Ovary (tissue), 9 donors: ENCODE results near the gene SOCS1. TPM values are rescaled to one million over a fixed set of nuclear protein-coding genes. Genes with fewer than 3 reads are reported as not detected.
A peak's percentile ranks its signal among the peaks of the same experiment; 100 is the strongest.

Experiments
- DNase-seq, 5 donors: peaks; one replicate each; pipeline ENCODE4 v3.0.0-alpha.2; 2019 to 2020
- H3K27ac ChIP-seq, 2 donors: fragments of 200-600 bp; one replicate each; pipeline versions ENCODE4 v1.5.1 to v1.8.0; 2019 to 2022
- H3K27me3 ChIP-seq: fragments of 200-600 bp; one replicate; pipeline ENCODE4 v1.8.0; 2022
- H3K36me3 ChIP-seq: fragments of 200-600 bp; sonication (generic); one replicate; pipeline ENCODE4 v1.5.1; 2019
- H3K4me1 ChIP-seq: one replicate; pipeline ENCODE4 v1.8.1; 2013; ENCODE audit warnings: mild to moderate bottlenecking, moderate library complexity; ENCODE audit not compliant: insufficient read depth
- H3K4me3 ChIP-seq: fragments of 200-600 bp; sonication (generic); one replicate; pipeline ENCODE4 v1.5.1; 2017
- H3K9me3 ChIP-seq, 2 donors: fragments of 200-600 bp in 1 of 2; sonication (generic) in 1 of 2; one replicate each; pipeline versions ENCODE4 v1.5.1 to v1.8.1; 2013 to 2019; ENCODE audit warnings: mild to moderate bottlenecking in 1 of 2, moderate library complexity in 1 of 2
- EP300 ChIP-seq: sonication (generic); formaldehyde crosslinking; IDR thresholded peaks from one replicate; pipeline ENCODE4 v1.6.1; 2017; ENCODE audit warnings: antibody characterized with exemption
- POLR2A ChIP-seq: fragments of 450-650 bp; IDR thresholded peaks from one replicate; pipeline ENCODE4 v1.6.1; 2017; ENCODE audit warnings: antibody characterized with exemption, mild to moderate bottlenecking, moderate library complexity
- WGBS, 3 donors: extraction: QIAGEN DNeasy Blood & Tissue Kit in 1 of 3; methylation state at CpG; one replicate each; pipeline versions ENCODE4 v1.1.5 to v1.1.7; 2013 to 2017; 5-methylcytosine and 5-hydroxymethylcytosine counted together
- intact Hi-C, 4 donors: fragments of 100-400 bp; cut with DNase I; formaldehyde crosslinking; loops; one replicate each; pipeline versions ENCODE4 v1.11.0 to v1.15.1; 2022 to 2023
- polyA plus RNA-seq, 2 donors: library from polyadenylated mRNA; stranded (reverse); fragments of 200-250 nt in 1 of 2; fragments of 350-450 nt in 1 of 2; fragmentation: Illumina TruSeq in 1 of 2; extraction: RNeasy Lipid Tissue Mini Kit (QIAGEN cat#74804) in 1 of 2; gene quantifications; one replicate each; pipeline ENCODE4 v1.2.3, GENCODE V29; 2013 to 2014
- small RNA-seq: library from RNA; depleted of rRNA; stranded (forward); fragments of <200 nt; gene quantifications from one replicate; pipeline ENCODE3, GENCODE V24; 2016
- total RNA-seq, 7 donors: library from RNA; depleted of rRNA in 2 of 7; stranded (reverse); fragments of >200 nt in 2 of 7; fragmentation: NEBNext Ultra II Directional in 3 of 7; extraction: Animal tissue kit (Norgen Biotek cat#: 25700) in 3 of 7; gene quantifications; one replicate each; pipeline versions ENCODE4 v1.1.0 to v1.2.4, GENCODE V29; 2016 to 2023
- TF ChIP-seq, protein P1 (sequence below), 3 donors: fragments of 450-650 bp in 2 of 3; fragments of 200-600 bp in 1 of 3; IDR thresholded peaks; one replicate each; pipeline versions ENCODE4 v1.5.1 to v1.8.0; 2016 to 2022; ENCODE audit warnings: antibody characterized with exemption in 3 of 3, mild to moderate bottlenecking in 1 of 3
- donor health status: DM: no; HTN: no; CAD: no; lungs with moderate emphysema.
- donor health status: DM: no; HTN: no; CAD: no.
- donor health status: Bipolar disorder and iron deficiency.
- donor health status: DM: yes; HTN: yes; CAD: no.
- donor health status: DM: no; HTN: no; CAD: no.
- donor health status: DM: yes; HTN: yes; CAD: no.

The SOCS1 gene
- total and polyA plus RNA-seq, 9 donors: 1.1 to 42.7 (median 8.3) TPM

GRCh38 chr16:11205754-11206581 lies 50.0 kb downstream of the SOCS1 start:
- H3K27ac ChIP-seq: no peak overlapping the region
- H3K4me3 ChIP-seq: no peak overlapping the region
- no peaks in the 10 kb centered on the region for H3K27me3 ChIP-seq
- no peaks in the 10 kb centered on the region for H3K9me3 ChIP-seq
- TF ChIP-seq POLR2A: no peak
- TF ChIP-seq, protein P1, sequence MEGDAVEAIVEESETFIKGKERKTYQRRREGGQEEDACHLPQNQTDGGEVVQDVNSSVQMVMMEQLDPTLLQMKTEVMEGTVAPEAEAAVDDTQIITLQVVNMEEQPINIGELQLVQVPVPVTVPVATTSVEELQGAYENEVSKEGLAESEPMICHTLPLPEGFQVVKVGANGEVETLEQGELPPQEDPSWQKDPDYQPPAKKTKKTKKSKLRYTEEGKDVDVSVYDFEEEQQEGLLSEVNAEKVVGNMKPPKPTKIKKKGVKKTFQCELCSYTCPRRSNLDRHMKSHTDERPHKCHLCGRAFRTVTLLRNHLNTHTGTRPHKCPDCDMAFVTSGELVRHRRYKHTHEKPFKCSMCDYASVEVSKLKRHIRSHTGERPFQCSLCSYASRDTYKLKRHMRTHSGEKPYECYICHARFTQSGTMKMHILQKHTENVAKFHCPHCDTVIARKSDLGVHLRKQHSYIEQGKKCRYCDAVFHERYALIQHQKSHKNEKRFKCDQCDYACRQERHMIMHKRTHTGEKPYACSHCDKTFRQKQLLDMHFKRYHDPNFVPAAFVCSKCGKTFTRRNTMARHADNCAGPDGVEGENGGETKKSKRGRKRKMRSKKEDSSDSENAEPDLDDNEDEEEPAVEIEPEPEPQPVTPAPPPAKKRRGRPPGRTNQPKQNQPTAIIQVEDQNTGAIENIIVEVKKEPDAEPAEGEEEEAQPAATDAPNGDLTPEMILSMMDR (IDR thresholded peaks at IDR 0.05): no peak
- TF ChIP-seq EP300: peak; percentile 7
- H3K36me3 ChIP-seq: no peaks in the 10 kb centered on the region
- 61 to 64% (median 64%) methylated on average over 11 to 13 of the region's 13 CpGs for WGBS, 3 donors
- peak in 1 of 5 donors; percentile 40 for DNase-seq
- intact Hi-C loops: no loop called here
- H3K4me1 ChIP-seq: no peaks in the 10 kb centered on the region

GRCh38 chr16:11205065-11205699 lies 50.8 kb downstream of the SOCS1 start:
- no peaks in the 10 kb centered on the region for H3K9me3 ChIP-seq
- H3K27ac ChIP-seq: no peak overlapping the region
- TF ChIP-seq EP300: no peak
- no peak for DNase-seq
- no peak overlapping the region for H3K4me3 ChIP-seq
- 89 to 93% (median 90%) methylated on average over 19 of the region's 19 CpGs for WGBS, 3 donors
- no peaks in the 10 kb centered on the region for H3K36me3 ChIP-seq
- no peaks in the 10 kb centered on the region for H3K27me3 ChIP-seq
- intact Hi-C loops: no loop called here
- H3K4me1 ChIP-seq: no peaks in the 10 kb centered on the region

DNA sequence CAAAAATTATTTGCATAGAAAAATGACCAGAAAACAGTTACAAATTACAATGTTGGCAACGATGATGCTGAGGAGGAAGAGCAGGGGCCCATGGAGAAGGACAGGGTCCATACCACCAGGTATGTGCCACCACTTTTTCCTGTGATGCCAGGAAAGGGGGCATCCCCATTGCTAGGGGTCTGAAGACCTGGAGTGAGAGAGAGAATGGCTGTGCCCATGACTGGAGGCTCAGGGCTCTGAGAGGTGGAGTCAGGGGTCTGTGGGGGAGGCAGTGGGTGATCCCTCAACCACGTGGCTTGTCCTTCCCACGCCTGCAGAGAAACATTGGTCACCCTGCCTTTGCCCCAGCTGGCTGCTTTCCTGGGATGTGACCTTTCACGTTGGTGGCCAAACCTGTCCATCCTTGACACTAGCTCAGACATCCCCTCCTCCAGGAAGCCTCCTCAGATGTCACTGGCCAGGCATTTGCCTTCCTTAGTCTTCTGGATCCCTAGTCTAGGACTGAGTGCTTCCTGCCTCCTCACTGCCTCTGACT lies 51.4 kb downstream of the SOCS1 start:
- H3K27ac ChIP-seq: no peak overlapping the region
- H3K4me3 ChIP-seq: no peak overlapping the region
- no peak for TF ChIP-seq EP300
- no peak for TF ChIP-seq POLR2A
- TF ChIP-seq, protein P1 (IDR thresholded peaks at IDR 0.05): no peak
- intact Hi-C loops: no loop called here
- no peaks in the 10 kb centered on the region for H3K9me3 ChIP-seq
- DNase-seq: no peak
- H3K36me3 ChIP-seq: no peaks in the 10 kb centered on the region
- 49 to 59% (median 57%) methylated on average over 4 of the region's 4 CpGs for WGBS, 3 donors
- H3K27me3 ChIP-seq: no peaks in the 10 kb centered on the region
- H3K4me1 ChIP-seq: no peaks in the 10 kb centered on the region

Small RNA genes lying within 50 kb of the gene (small RNA-seq; reads per million reads assigned to genes)
- not detected for gene RF00554

Other genes with a start within 250 kb of the SOCS1 start
- not detected for gene TNP2, start 13.1 kb upstream of the SOCS1 start, total RNA-seq
- not detected for gene TNP2, start 13.1 kb upstream of the SOCS1 start, polyA plus RNA-seq
- not detected for gene PRM3, start 17.4 kb upstream of the SOCS1 start, total RNA-seq
- gene PRM3, start 17.4 kb upstream of the SOCS1 start, polyA plus RNA-seq: not detected
- gene PRM2, start 20.3 kb upstream of the SOCS1 start, total RNA-seq: not detected
- not detected for gene PRM2, start 20.3 kb upstream of the SOCS1 start, polyA plus RNA-seq
- not detected for gene PRM1, start 25.1 kb upstream of the SOCS1 start, total RNA-seq
- not detected for gene PRM1, start 25.1 kb upstream of the SOCS1 start, polyA plus RNA-seq
- 1 to 10 TPM; 1.6 to 6.5 (median 2.9) TPM for gene RMI2, start 89.3 kb upstream of the SOCS1 start, total RNA-seq
- gene RMI2, start 89.3 kb upstream of the SOCS1 start, polyA plus RNA-seq: 1 to 10 TPM; 4.7 to 6.7 TPM